ENCODE results near the gene B4GAT1. TPM values are rescaled to one million over a fixed set of nuclear protein-coding genes. Genes with fewer than 3 reads are reported as not detected.
A peak's percentile ranks its signal among the peaks of the same experiment; 100 is the strongest.

The B4GAT1 gene
- total and polyA plus RNA-seq, 2 of the 4 experiments (the other 2 are of a cell fraction): 10.6 to 18.4 TPM

- peaks cover 32% of the 10 kb centered on the region for H3K4me1 ChIP-seq (ENCODE audit: control insufficient read depth, insufficient read depth, low read length)
- H3K79me1 ChIP-seq (ENCODE audit: low read depth in 1 of 2, low read length in 2 of 2): peaks cover 0 to 42% of the 10 kb centered on the region in 2 experiments; a peak in 2 of 4 replicates
- peak within 1 kb of the TSS; percentile 95 for H3K9ac ChIP-seq (ENCODE audit: low read depth, low read length)
- peak within 1 kb of the TSS; percentile 85 for H3K4me2 ChIP-seq (ENCODE audit: low read depth, low read length)
- H2BK15ac ChIP-seq (ENCODE audit: low read depth, low read length): peak within 1 kb of the TSS; percentile 94; the same call in 2 of the 3 replicates
- H4K20me1 ChIP-seq (ENCODE audit: insufficient read depth, low read length): peaks cover 39% of the 10 kb centered on the region
- POLR2A ChIA-PET (ENCODE audit: unreplicated experiment): interaction anchor here (0.7 to 1.2 kb wide), 5 partner anchors 10 to 28 kb away, joined by 3 to 16 read pairs (median 5); partner anchors contain the start of genes RIN1 and YIF1A
- no peaks in the 10 kb centered on the region for H3K36me3 ChIP-seq (ENCODE audit: control insufficient read depth, insufficient read depth, low read length)
- H3K9me3 ChIP-seq (ENCODE audit: control insufficient read depth, insufficient read depth, low read length): no peaks in the 10 kb centered on the region
- peak within 1 kb of the TSS; percentile 100 for H3K27ac ChIP-seq (ENCODE audit: insufficient read depth, low read length)
- dilution Hi-C loops (cut with HindIII; ENCODE audit: low sequenced_read_pairs, unreplicated experiment): no loop called here
- no peaks in the 10 kb centered on the region for H3K27me3 ChIP-seq (ENCODE audit: control insufficient read depth, insufficient read depth, low read length)
- DNase-seq (peak; percentile 78), ATAC-seq (ENCODE audit: low read depth) (peak; percentile 51)
- H2AK9ac ChIP-seq (replicated peaks; ENCODE audit: low read depth, low read length, poor library complexity): peak within 1 kb of the TSS; percentile 93
- peak within 1 kb of the TSS; percentile 100 for H3K23ac ChIP-seq (ENCODE audit: low read depth, low read length)
- peak within 1 kb of the TSS; percentile 100 for H3K14ac ChIP-seq (replicated peaks; ENCODE audit: low read depth, low read length)
- peak within 1 kb of the TSS; percentile 99 for H4K91ac ChIP-seq (ENCODE audit: insufficient read depth, low read depth, low read length)
- peak within 1 kb of the TSS; percentile 100 for H2BK5ac ChIP-seq (ENCODE audit: low read depth, low read length, poor library complexity, severe bottlenecking)
- intact Hi-C loops (cut with micrococcal nuclease): no loop called here
- no peak for TF ChIP-seq CTCF (conservative IDR thresholded peaks at IDR 0.05; ENCODE audit: low read depth, low read length)
- peak; percentile 89 for TF ChIP-seq POLR2A (IDR thresholded peaks at IDR 0.05; ENCODE audit: low read depth, low read length)
- 0 out of 2 replicates have a peak, but pooled peaks have one; percentile 10 for TF ChIP-seq MAZ (IDR thresholded peaks at IDR 0.05; ENCODE audit: borderline replicate concordance, low read depth, low read length)
- H2BK120ac ChIP-seq (ENCODE audit: low read depth, low read length): peak within 1 kb of the TSS; percentile 100
- H3K56ac ChIP-seq (ENCODE audit: extremely low read depth, insufficient read depth, low read length): peak within 1 kb of the TSS; percentile 98
- peak within 1 kb of the TSS; percentile 100 for H2BK20ac ChIP-seq (ENCODE audit: low read depth, low read length)
- H3K4me3 ChIP-seq (ENCODE audit: insufficient read depth, low read depth, low read length): peak within 1 kb of the TSS; percentile 72
- peak within 1 kb of the TSS; percentile 89 for H2AFZ ChIP-seq (replicated peaks; ENCODE audit: low read length, poor library complexity)
- H4K5ac ChIP-seq (ENCODE audit: low read depth, low read length): peak within 1 kb of the TSS; percentile 97
- H2AK5ac ChIP-seq (ENCODE audit: low read depth, low read length): peak within 1 kb of the TSS; percentile 100
- BruUV-seq (replicated peaks): no TSS peak
- H3K9me1 ChIP-seq (ENCODE audit: insufficient read depth, low read length): peaks cover 11% of the 10 kb centered on the region
- CTCF ChIA-PET: no interaction called here
- in situ Hi-C loops (cut with MboI; ENCODE audit: low sequenced_read_pairs): no loop called here
- H3K18ac ChIP-seq (ENCODE audit: low read depth, low read length): peak within 1 kb of the TSS; percentile 97
- H4K8ac ChIP-seq (ENCODE audit: low read depth in 2 of 2, low read length in 2 of 2): peak within 1 kb of the TSS; percentile 85 to 99
- H3K4ac ChIP-seq (ENCODE audit: low read depth, low read length): peak within 1 kb of the TSS; percentile 100
- 2% methylated on average over 10 of the region's 29 CpGs; no CpG with 5 or more reads in 1 of the 2 experiments for WGBS, 2 experiments (ENCODE audit: extremely low coverage in 2 of 2, insufficient read length in 1 of 2)
Observed at GRCh38 chr11:66316849-66317251, 30.6 kb downstream of the B4GAT1 start, which contains the start of gene CD248. Gene CD248, minus strand, starts transcription at chr11:66317044. Its CDS starts 17 bp downstream, at chr11:66317027.
